Measurements from ENCODE around the gene PDE11A.
A peak's percentile ranks its signal among the peaks of the same experiment; 100 is the strongest.

PDE11A gene

GRCh38 chr2:177727577-177728398 lies 344.8 kb downstream of the PDE11A start:
- H3K27me3 Mint-ChIP-seq (ENCODE audit: low read depth, poor library complexity) = peaks cover 3% of the 10 kb centered on the region
- peak overlapping the region; percentile 8 for H3K4me3 Mint-ChIP-seq
- no peaks in the 10 kb centered on the region for H3K36me3 Mint-ChIP-seq (ENCODE audit: low read depth)
- H3K9me3 Mint-ChIP-seq = no peaks in the 10 kb centered on the region
- peaks cover 96% of the 10 kb centered on the region for H3K4me1 Mint-ChIP-seq
- no peak for TF ChIP-seq CTCF (IDR thresholded peaks at IDR 0.05)
- peak overlapping the region; percentile 44 for H3K27ac Mint-ChIP-seq
- no peak for DNase-seq

GRCh38 chr2:177726931-177727348 lies 345.6 kb downstream of the PDE11A start:
- no peak overlapping the region for H3K27ac Mint-ChIP-seq
- H3K4me3 Mint-ChIP-seq = no peak overlapping the region
- DNase-seq = no peak
- no peaks in the 10 kb centered on the region for H3K9me3 Mint-ChIP-seq
- peaks cover 96% of the 10 kb centered on the region for H3K4me1 Mint-ChIP-seq
- H3K27me3 Mint-ChIP-seq (ENCODE audit: low read depth, poor library complexity) = peaks cover 3% of the 10 kb centered on the region
- H3K36me3 Mint-ChIP-seq (ENCODE audit: low read depth) = no peaks in the 10 kb centered on the region
- no peak for TF ChIP-seq CTCF (IDR thresholded peaks at IDR 0.05)

- Mint-ChIP-seq H3K27me3 (ENCODE audit: low read depth, poor library complexity) (peaks cover 3% of the 10 kb centered on the region), H3K4me3 (peak overlapping the region; percentile 0), H3K36me3 (ENCODE audit: low read depth) (no peaks in the 10 kb centered on the region), H3K9me3 (no peaks in the 10 kb centered on the region), H3K27ac (no peak overlapping the region), H3K4me1 (peaks cover 76% of the 10 kb centered on the region)
- DNase-seq = peak; percentile 74
- peak; percentile 94 for TF ChIP-seq CTCF (IDR thresholded peaks at IDR 0.05)
These were observed 347.9 kb downstream of the PDE11A start for GRCh38 chr2:177724398-177725287.

GRCh38 chr2:177723235-177723634 lies 349.3 kb downstream of the PDE11A start:
- Mint-ChIP-seq H3K9me3 (no peaks in the 10 kb centered on the region), H3K36me3 (ENCODE audit: low read depth) (no peaks in the 10 kb centered on the region), H3K4me1 (peaks cover 62% of the 10 kb centered on the region), H3K27ac (peak overlapping the region; percentile 88), H3K27me3 (ENCODE audit: low read depth, poor library complexity) (peaks cover 10% of the 10 kb centered on the region), H3K4me3 (no peak overlapping the region)
- no peak for DNase-seq
- no peak for TF ChIP-seq CTCF (IDR thresholded peaks at IDR 0.05)

- H3K27me3 Mint-ChIP-seq (ENCODE audit: low read depth, poor library complexity) = peaks cover 8% of the 10 kb centered on the region
- no peak overlapping the region for H3K27ac Mint-ChIP-seq
- peaks cover 59% of the 10 kb centered on the region for H3K4me1 Mint-ChIP-seq
- TF ChIP-seq CTCF (IDR thresholded peaks at IDR 0.05) = no peak
- no peaks in the 10 kb centered on the region for H3K9me3 Mint-ChIP-seq
- DNase-seq = peak; percentile 23
- peak overlapping the region; percentile 40 for H3K4me3 Mint-ChIP-seq
- no peaks in the 10 kb centered on the region for H3K36me3 Mint-ChIP-seq (ENCODE audit: low read depth)
These were observed 350.6 kb downstream of the PDE11A start for GRCh38 chr2:177721818-177722567.

Data from nephron progenitor cell (in vitro differentiated cells).